Measurements from ENCODE around the gene PCDHB16. TPM values are rescaled to one million over a fixed set of nuclear protein-coding genes. Genes with fewer than 3 reads are reported as not detected.
"Not testable (repeated sequence)": the region's sequence is repeated elsewhere in the genome, so short reads cannot be mapped to it uniquely, and the experiment has no call there.

The PCDHB16 gene
- not detected for total RNA-seq

DNA sequence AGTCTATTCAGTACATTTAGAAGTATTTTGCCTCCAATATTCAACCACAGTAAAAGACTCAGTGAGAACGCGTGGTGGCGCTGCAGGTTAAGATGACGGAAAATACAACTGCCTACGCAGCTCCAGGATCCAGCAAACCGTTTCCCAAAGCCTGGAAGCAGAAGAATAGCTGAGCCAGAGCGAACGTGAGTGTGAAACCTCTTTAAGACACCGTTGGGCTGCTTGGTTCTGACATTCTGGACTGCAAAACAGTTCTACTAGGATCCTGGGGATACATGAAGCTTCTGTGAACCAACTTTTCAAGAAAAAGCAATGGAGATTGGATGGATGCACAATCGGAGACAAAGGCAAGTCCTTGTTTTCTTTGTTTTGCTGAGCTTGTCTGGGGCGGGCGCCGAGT lies at the start of gene PCDHB16:
Gene PCDHB16, plus strand, starts transcription at position 140 of the 400 bp plus-strand sequence. Its CDS starts 173 bp downstream, at position 313.
- peak; percentile 13 for DNase-seq
- intact Hi-C loops (cut with micrococcal nuclease), result no loop called here

DNA sequence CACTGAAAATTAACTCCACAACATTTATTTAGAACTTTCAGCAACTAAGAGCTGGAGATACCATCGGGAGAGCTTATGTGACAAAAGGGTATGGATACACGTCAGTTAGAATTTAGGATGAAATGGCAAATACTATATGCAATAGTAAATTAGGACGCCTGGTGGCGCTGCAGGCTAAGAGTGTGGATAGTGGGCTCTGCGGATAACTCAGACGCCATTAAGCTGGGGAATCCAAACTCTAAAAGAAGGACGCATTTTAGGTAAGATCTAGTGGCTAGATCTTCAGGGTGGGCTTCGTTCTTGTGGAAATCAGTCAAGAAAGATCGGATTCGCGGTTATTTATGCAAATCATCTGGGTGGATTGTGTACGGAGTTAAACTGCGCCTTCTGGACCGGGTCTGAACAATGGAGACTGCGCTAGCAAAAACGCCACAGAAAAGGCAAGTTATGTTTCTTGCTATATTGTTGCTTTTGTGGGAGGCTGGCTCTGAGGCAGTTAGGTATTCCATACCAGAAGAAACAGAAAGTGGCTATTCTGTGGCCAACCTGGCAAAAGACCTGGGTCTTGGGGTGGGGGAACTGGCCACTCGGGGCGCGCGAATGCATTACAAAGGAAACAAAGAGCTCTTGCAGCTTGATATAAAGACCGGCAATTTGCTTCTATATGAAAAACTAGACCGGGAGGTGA lies 47.0 kb upstream of the PCDHB16 start, which contains the start of gene PCDHB5:
Gene PCDHB5, plus strand, starts transcription at position 177 of the 688 bp plus-strand sequence. Its CDS starts 229 bp downstream, at position 406.
- Mint-ChIP-seq H3K9me3 (peaks cover 23% of the 10 kb centered on the region), H3K27me3 (peaks cover 12% of the 10 kb centered on the region), H3K4me3 (no peak within 1 kb of the TSS), H3K36me3 (ENCODE audit: low read depth) (peaks cover 4% of the 10 kb centered on the region), H3K27ac (no peak within 1 kb of the TSS), H3K4me1 (ENCODE audit: low read depth) (peaks cover 1% of the 10 kb centered on the region)
- ATAC-seq (no peak), DNase-seq (peak; percentile 19)
- ChIA-PET CTCF (interaction anchor here (1.1 kb wide), 1 partner anchor 20 kb away, joined by 3 read pairs; no protein-coding TSS in a partner anchor), POLR2A (no interaction called here)
- intact Hi-C loops (cut with micrococcal nuclease), result no loop called here
- TF ChIP-seq, protein P1, sequence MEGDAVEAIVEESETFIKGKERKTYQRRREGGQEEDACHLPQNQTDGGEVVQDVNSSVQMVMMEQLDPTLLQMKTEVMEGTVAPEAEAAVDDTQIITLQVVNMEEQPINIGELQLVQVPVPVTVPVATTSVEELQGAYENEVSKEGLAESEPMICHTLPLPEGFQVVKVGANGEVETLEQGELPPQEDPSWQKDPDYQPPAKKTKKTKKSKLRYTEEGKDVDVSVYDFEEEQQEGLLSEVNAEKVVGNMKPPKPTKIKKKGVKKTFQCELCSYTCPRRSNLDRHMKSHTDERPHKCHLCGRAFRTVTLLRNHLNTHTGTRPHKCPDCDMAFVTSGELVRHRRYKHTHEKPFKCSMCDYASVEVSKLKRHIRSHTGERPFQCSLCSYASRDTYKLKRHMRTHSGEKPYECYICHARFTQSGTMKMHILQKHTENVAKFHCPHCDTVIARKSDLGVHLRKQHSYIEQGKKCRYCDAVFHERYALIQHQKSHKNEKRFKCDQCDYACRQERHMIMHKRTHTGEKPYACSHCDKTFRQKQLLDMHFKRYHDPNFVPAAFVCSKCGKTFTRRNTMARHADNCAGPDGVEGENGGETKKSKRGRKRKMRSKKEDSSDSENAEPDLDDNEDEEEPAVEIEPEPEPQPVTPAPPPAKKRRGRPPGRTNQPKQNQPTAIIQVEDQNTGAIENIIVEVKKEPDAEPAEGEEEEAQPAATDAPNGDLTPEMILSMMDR (IDR thresholded peaks at IDR 0.05), result peak; percentile 17

More for the DNA sequence above, at the start of gene PCDHB16:
- peaks cover 4% of the 10 kb centered on the region for H3K4me1 Mint-ChIP-seq (ENCODE audit: low read depth)
- H3K4me3 Mint-ChIP-seq, result no peak within 1 kb of the TSS
- H3K9me3 Mint-ChIP-seq, result peaks cover 8% of the 10 kb centered on the region
- no peak for ATAC-seq
- peaks cover 36% of the 10 kb centered on the region for H3K27me3 Mint-ChIP-seq
- ChIA-PET POLR2A (no interaction called here), CTCF (interaction anchor here (1.0 to 1.6 kb wide), 5 partner anchors 9 to 342 kb away, joined by 3 to 5 read pairs (median 3); partner anchors contain the start of genes PCDHB10 and PCDHB3)
- peaks cover 5% of the 10 kb centered on the region for H3K36me3 Mint-ChIP-seq (ENCODE audit: low read depth)
- TF ChIP-seq, protein P1 (IDR thresholded peaks at IDR 0.05), result peak; percentile 28
- no peak within 1 kb of the TSS for H3K27ac Mint-ChIP-seq

DNA sequence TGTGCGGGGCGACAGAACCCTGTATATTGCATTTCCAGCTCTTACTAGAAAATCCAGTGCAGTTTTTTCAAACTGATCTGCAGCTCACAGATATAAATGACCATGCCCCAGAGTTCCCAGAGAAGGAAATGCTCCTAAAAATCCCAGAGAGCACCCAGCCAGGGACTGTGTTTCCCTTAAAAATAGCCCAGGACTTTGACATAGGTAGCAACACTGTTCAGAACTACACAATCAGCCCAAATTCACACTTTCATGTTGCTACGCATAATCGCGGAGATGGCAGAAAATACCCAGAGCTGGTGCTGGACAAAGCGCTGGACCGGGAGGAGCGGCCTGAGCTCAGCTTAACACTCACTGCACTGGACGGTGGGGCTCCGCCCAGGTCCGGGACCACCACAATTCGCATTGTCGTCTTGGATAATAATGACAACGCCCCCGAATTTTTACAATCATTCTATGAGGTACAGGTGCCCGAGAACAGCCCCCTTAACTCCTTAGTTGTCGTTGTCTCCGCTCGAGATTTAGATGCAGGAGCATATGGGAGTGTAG lies 46.4 kb upstream of the PCDHB16 start:
- peaks cover 23% of the 10 kb centered on the region for H3K9me3 Mint-ChIP-seq
- no peak for DNase-seq
- peaks cover 4% of the 10 kb centered on the region for H3K36me3 Mint-ChIP-seq (ENCODE audit: low read depth)

DNA sequence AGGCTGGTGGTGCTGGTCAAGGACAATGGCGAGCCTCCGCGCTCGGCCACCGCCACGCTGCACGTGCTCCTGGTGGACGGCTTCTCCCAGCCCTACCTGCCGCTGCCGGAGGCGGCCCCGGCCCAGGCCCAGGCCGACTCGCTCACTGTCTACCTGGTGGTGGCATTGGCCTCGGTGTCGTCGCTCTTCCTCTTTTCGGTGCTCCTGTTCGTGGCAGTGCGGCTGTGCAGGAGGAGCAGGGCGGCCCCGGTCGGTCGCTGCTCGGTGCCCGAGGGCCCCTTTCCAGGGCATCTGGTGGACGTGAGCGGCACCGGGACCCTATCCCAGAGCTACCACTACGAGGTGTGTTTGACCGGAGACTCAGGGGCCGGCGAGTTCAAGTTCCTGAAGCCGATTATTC lies 44.8 kb upstream of the PCDHB16 start:
- H3K27ac Mint-ChIP-seq; H3K4me3 Mint-ChIP-seq; ATAC-seq; POLR2A ChIA-PET; intact Hi-C loops (cut with micrococcal nuclease); CTCF ChIA-PET; H3K4me1 Mint-ChIP-seq (ENCODE audit: low read depth); H3K36me3 Mint-ChIP-seq (ENCODE audit: low read depth); DNase-seq: not testable (repeated sequence)
- Mint-ChIP-seq H3K9me3 (peaks cover 23% of the 10 kb centered on the region), H3K27me3 (peaks cover 12% of the 10 kb centered on the region)

More for the DNA sequence above, 46.4 kb upstream of the PCDHB16 start:
- H3K27me3 Mint-ChIP-seq, result peaks cover 12% of the 10 kb centered on the region
- H3K4me1 Mint-ChIP-seq (ENCODE audit: low read depth), result peaks cover 1% of the 10 kb centered on the region
- H3K27ac Mint-ChIP-seq, result no peak overlapping the region
- CTCF ChIA-PET, result interaction anchor here (1.1 kb wide), 1 partner anchor 20 kb away, joined by 3 read pairs; no protein-coding TSS in a partner anchor
- ATAC-seq, result no peak
- TF ChIP-seq, protein P1 (IDR thresholded peaks at IDR 0.05), result no peak
- intact Hi-C loops (cut with micrococcal nuclease), result no loop called here
- H3K4me3 Mint-ChIP-seq, result no peak overlapping the region
- POLR2A ChIA-PET, result no interaction called here

DNA sequence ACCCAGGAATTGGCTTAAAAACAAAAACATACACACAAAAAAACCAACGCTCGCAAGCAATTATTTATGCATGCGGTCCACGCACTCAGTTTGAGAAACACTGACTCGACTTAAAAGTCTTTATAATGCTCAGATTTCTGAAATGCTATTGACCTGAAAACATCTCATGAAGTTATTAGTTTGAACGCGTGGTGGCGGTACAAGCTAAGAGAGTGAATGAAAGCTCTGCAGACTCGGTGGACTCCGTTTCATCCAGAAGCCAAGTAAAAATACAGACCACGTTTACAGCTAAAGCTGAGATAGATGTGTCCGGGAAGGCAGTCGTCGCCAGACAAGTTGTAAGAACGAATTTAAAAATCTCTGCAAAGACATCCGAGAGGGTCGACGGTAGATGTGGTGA lies 32.4 kb upstream of the PCDHB16 start, which contains the start of gene PCDHB6:
Gene PCDHB6, plus strand, starts transcription at position 246 of the 400 bp plus-strand sequence. CDS start 201 bp downstream, outside the sequence.
- peaks cover 17% of the 10 kb centered on the region for H3K36me3 Mint-ChIP-seq (ENCODE audit: low read depth)
- DNase-seq (peak; percentile 28), ATAC-seq (no peak)
- H3K4me3 Mint-ChIP-seq, result no peak within 1 kb of the TSS
- ChIA-PET POLR2A (no interaction called here), CTCF (interaction anchor here (0.9 to 1.3 kb wide), 7 partner anchors 9 to 415 kb away, joined by 3 to 5 read pairs (median 3); partner anchors contain the start of gene PCDHB9)
- peaks cover 31% of the 10 kb centered on the region for H3K27me3 Mint-ChIP-seq
- H3K27ac Mint-ChIP-seq, result no peak within 1 kb of the TSS
- peaks cover 16% of the 10 kb centered on the region for H3K9me3 Mint-ChIP-seq
- intact Hi-C loops (cut with micrococcal nuclease), result no loop called here
- no peaks in the 10 kb centered on the region for H3K4me1 Mint-ChIP-seq (ENCODE audit: low read depth)
- TF ChIP-seq, protein P1 (IDR thresholded peaks at IDR 0.05), result no peak
